A673 (cell line): Measurements from ENCODE around the gene C3orf49.

Experiments used
- EZH2 ChIP-seq: fragments of 200-600 bp; sonication (generic); IDR thresholded peaks from 2 replicates; pipeline ENCODE4 v1.6.1; 2017; ENCODE audit warnings: borderline replicate concordance, low read depth, mild to moderate bottlenecking, mixed read lengths, antibody characterized with exemption, low read length; ENCODE audit not compliant: poor library complexity, severe bottlenecking
- TF ChIP-seq, protein P1 (sequence below): fragments of 300-800, 200-600 bp; sonication (generic); conservative IDR thresholded peaks from 2 replicates; pipeline ENCODE4 v1.5.1; 2017; ENCODE audit warnings: low read depth, mild to moderate bottlenecking, antibody characterized with exemption, low read length, moderate library complexity, mixed read lengths

DNA sequence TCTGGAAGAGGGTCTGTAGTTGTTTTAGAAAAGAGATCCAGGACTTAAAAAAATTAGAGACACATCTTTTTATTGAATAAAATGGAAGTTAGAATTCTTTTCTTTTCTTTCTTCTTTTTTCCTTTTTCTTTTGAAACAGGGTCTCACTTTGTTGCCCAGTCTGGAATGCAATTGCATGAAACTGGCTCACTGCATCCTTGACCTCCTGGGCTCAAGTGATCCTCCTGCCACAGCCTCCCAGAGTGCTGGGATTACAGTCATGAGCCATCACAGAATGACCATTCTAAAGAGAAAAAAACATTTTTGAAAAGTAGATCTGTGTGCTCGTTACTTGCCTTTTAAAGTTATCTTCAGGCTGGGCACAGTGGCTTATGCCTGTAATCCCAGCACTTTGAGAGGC is 48.1 kb downstream of the C3orf49 start:
- TF ChIP-seq, protein P1, sequence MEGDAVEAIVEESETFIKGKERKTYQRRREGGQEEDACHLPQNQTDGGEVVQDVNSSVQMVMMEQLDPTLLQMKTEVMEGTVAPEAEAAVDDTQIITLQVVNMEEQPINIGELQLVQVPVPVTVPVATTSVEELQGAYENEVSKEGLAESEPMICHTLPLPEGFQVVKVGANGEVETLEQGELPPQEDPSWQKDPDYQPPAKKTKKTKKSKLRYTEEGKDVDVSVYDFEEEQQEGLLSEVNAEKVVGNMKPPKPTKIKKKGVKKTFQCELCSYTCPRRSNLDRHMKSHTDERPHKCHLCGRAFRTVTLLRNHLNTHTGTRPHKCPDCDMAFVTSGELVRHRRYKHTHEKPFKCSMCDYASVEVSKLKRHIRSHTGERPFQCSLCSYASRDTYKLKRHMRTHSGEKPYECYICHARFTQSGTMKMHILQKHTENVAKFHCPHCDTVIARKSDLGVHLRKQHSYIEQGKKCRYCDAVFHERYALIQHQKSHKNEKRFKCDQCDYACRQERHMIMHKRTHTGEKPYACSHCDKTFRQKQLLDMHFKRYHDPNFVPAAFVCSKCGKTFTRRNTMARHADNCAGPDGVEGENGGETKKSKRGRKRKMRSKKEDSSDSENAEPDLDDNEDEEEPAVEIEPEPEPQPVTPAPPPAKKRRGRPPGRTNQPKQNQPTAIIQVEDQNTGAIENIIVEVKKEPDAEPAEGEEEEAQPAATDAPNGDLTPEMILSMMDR: no peak
- TF ChIP-seq EZH2: no peak
